Measurements from ENCODE around the gene PTPRG. TPM values are rescaled to one million over a fixed set of nuclear protein-coding genes. Genes with fewer than 3 reads are reported as not detected.
A peak's percentile ranks its signal among the peaks of the same experiment; 100 is the strongest.

PTPRG gene
- total and polyA plus RNA-seq, 2 of the 13 experiments (the other 11 are each of a cell fraction or from before 2014, with no cell fraction given), result 8.0 to 25.3 TPM

DNA sequence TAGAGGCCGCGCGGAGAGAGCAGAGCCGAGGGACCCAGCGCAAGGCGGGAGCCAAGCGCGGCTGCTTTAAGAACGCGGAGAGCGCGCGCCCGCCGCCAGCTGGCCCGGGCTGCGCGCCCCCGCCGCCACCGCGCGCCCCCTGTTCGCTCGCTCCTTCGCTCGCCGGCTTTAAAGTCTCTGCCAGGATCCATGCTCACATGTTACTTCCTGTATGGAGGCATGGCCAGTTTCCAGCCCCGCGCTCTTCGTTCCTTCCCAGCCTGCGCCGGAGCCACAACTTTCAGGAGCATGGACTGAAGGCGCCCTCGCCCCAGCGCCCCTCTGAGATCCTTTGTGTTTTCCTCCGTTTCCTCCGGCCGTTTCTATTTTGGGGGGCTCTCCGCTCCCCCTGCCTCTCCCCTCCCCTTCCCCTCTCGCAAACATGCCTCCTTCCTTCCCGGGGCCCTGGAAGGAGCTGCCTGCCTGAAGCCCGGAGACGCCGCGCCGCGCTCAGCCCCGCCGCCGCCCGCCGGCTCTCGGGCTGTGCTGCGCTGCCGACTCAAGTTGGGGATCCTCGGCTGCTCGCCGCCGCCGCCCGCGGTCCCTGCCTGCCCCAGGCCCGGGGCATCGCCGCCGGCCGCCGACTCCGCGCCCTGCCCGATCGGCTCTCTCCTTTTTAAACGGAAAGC lies at the start of gene PTPRG (continued):
- TF ChIP-seq, protein P1, sequence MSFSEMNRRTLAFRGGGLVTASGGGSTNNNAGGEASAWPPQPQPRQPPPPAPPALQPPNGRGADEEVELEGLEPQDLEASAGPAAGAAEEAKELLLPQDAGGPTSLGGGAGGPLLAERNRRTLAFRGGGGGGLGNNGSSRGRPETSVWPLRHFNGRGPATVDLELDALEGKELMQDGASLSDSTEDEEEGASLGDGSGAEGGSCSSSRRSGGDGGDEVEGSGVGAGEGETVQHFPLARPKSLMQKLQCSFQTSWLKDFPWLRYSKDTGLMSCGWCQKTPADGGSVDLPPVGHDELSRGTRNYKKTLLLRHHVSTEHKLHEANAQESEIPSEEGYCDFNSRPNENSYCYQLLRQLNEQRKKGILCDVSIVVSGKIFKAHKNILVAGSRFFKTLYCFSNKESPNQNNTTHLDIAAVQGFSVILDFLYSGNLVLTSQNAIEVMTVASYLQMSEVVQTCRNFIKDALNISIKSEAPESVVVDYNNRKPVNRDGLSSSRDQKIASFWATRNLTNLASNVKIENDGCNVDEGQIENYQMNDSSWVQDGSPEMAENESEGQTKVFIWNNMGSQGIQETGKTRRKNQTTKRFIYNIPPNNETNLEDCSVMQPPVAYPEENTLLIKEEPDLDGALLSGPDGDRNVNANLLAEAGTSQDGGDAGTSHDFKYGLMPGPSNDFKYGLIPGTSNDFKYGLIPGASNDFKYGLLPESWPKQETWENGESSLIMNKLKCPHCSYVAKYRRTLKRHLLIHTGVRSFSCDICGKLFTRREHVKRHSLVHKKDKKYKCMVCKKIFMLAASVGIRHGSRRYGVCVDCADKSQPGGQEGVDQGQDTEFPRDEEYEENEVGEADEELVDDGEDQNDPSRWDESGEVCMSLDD (CRISPR knock-in tag; IDR thresholded peaks at IDR 0.05; ENCODE audit: borderline replicate concordance), result 0 out of 2 replicates have a peak, but pooled peaks have one; percentile 21
- TF ChIP-seq ZNF660 (CRISPR knock-in tag; IDR thresholded peaks at IDR 0.05; ENCODE audit: borderline replicate concordance, low read depth) (no peak), ZNF772 (CRISPR knock-in tag; IDR thresholded peaks at IDR 0.05) (0 out of 2 replicates have a peak, but pooled peaks have one; percentile 5), ZNF605 (CRISPR knock-in tag; IDR thresholded peaks at IDR 0.05) (no peak), ZNF329 (CRISPR knock-in tag; IDR thresholded peaks at IDR 0.05; ENCODE audit: low read depth) (no peak; the same call in 1 of the 2 replicates), ZKSCAN8 (CRISPR knock-in tag; IDR thresholded peaks at IDR 0.05; ENCODE audit: borderline replicate concordance) (0 out of 2 replicates have a peak, but pooled peaks have one; percentile 33), ZNF263 (CRISPR knock-in tag; IDR thresholded peaks at IDR 0.05) (0 out of 2 replicates have a peak, but pooled peaks have one; percentile 39), ZNF639 (CRISPR knock-in tag; conservative IDR thresholded peaks at IDR 0.05) (peak; percentile 80), ZNF607 (CRISPR knock-in tag; IDR thresholded peaks at IDR 0.05; ENCODE audit: borderline replicate concordance) (peak; percentile 90), RORA (CRISPR knock-in tag; IDR thresholded peaks at IDR 0.05) (no peak), ZBTB7A (CRISPR knock-in tag; IDR thresholded peaks at IDR 0.05) (no peak), THAP11 (CRISPR knock-in tag; IDR thresholded peaks at IDR 0.05) (peak; percentile 19; the same call in 1 of the 2 replicates), RNF2 (conservative IDR thresholded peaks at IDR 0.05; ENCODE audit: low read depth) (peak; percentile 50; the same call in 1 of the 2 replicates), TFE3 (CRISPR knock-in tag; IDR thresholded peaks at IDR 0.05) (0 out of 2 replicates have a peak, but pooled peaks have one; percentile 42), ZNF431 (CRISPR knock-in tag; IDR thresholded peaks at IDR 0.05; ENCODE audit: borderline replicate concordance, low read depth) (no peak), CEBPG (CRISPR knock-in tag; IDR thresholded peaks at IDR 0.05) (no peak), ZNF10 (CRISPR knock-in tag; IDR thresholded peaks at IDR 0.05; ENCODE audit: borderline replicate concordance, low read depth) (no peak), GABPA (IDR thresholded peaks at IDR 0.05; ENCODE audit: low read depth, low read length) (no peak; the same call in 1 of the 2 replicates), GABPA (CRISPR knock-in tag; IDR thresholded peaks at IDR 0.05; ENCODE audit: low read depth) (peak; percentile 56), RARA (CRISPR knock-in tag; IDR thresholded peaks at IDR 0.05) (peak; percentile 49; the same call in 1 of the 2 replicates), ZNF547 (CRISPR knock-in tag; IDR thresholded peaks at IDR 0.05) (peak; percentile 36; the same call in 1 of the 2 replicates), NR2F6 (IDR thresholded peaks at IDR 0.05) (no peak), NR2F6 (CRISPR knock-in tag; IDR thresholded peaks at IDR 0.05) (0 out of 2 replicates have a peak, but pooled peaks have one; percentile 30), ZNF274 (CRISPR knock-in tag; IDR thresholded peaks at IDR 0.05) (0 out of 2 replicates have a peak, but pooled peaks have one; percentile 3)
- TF ChIP-seq, protein P2, sequence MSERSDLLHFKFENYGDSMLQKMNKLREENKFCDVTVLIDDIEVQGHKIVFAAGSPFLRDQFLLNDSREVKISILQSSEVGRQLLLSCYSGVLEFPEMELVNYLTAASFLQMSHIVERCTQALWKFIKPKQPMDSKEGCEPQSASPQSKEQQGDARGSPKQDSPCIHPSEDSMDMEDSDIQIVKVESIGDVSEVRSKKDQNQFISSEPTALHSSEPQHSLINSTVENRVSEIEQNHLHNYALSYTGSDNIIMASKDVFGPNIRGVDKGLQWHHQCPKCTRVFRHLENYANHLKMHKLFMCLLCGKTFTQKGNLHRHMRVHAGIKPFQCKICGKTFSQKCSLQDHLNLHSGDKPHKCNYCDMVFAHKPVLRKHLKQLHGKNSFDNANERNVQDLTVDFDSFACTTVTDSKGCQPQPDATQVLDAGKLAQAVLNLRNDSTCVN (CRISPR knock-in tag; IDR thresholded peaks at IDR 0.05; ENCODE audit: borderline replicate concordance), result no peak

All from HepG2 (cell line).